ENCODE data around the gene CRPPA. TPM values are rescaled to one million over a fixed set of nuclear protein-coding genes. Genes with fewer than 3 reads are reported as not detected.
"Not testable (repeated sequence)": the region's sequence is repeated elsewhere in the genome, so short reads cannot be mapped to it uniquely, and the experiment has no call there.

The CRPPA gene
- total RNA-seq, 1 experiment from 2014 or later, result 2.4 TPM

GRCh38 chr7:16447876-16448275 lies 26.5 kb upstream of the CRPPA start:
- POLR2A ChIA-PET, result no interaction called here
- no peaks in the 10 kb centered on the region for H3K36me3 ChIP-seq (ENCODE audit: control insufficient read depth, insufficient read depth, low read length)
- H3K4me3 ChIP-seq (ENCODE audit: low read depth in 2 of 2, low read length in 2 of 2), result no peak overlapping the region
- DNase-seq (ENCODE audit: low read depth, low spot score) (no peak), ATAC-seq (no peak)
- H3K4me1 ChIP-seq (ENCODE audit: control insufficient read depth, insufficient read depth, low read length), result no peaks in the 10 kb centered on the region
- BruUV-seq (replicated peaks), result no TSS peak
- H3K27ac ChIP-seq (ENCODE audit: low read length), result no peak overlapping the region
- in situ Hi-C loops (cut with HindIII; ENCODE audit: low pct_unique_long_range_greater_than_20kb, low sequenced_read_pairs) (no loop called here), intact Hi-C loops (cut with micrococcal nuclease; ENCODE audit: unreplicated experiment) (no loop called here)
- TF ChIP-seq REST (IDR thresholded peaks at IDR 0.05; ENCODE audit: insufficient read depth in 1 of 2, low read depth in 2 of 2, low read length in 1 of 2), result no peak
- TF ChIP-seq POLR2AphosphoS5 (IDR thresholded peaks at IDR 0.05; ENCODE audit: low read depth, low read length), result no peak
- no peak for TF ChIP-seq CTCF (IDR thresholded peaks at IDR 0.05)
- no peak for TF ChIP-seq TCF7L2 (IDR thresholded peaks at IDR 0.05; ENCODE audit: low read depth, low read length)
- no peak for TF ChIP-seq SIN3A (IDR thresholded peaks at IDR 0.05; ENCODE audit: borderline replicate concordance, insufficient read depth, low read depth, low read length)
- H3K9me3 ChIP-seq (ENCODE audit: control insufficient read depth, insufficient read depth, low read depth, low read length), result no peaks in the 10 kb centered on the region
- no peaks in the 10 kb centered on the region for H3K27me3 ChIP-seq (ENCODE audit: control insufficient read depth, insufficient read depth, low read length)
- CTCF ChIA-PET, result no interaction called here

GRCh38 chr7:16446508-16446907 lies 25.2 kb upstream of the CRPPA start:
- Histone ChIP-seq H3K4me3 (ENCODE audit: low read depth in 2 of 2, low read length in 2 of 2) (no peak overlapping the region), H3K27me3 (ENCODE audit: control insufficient read depth, insufficient read depth, low read length) (no peaks in the 10 kb centered on the region), H3K4me1 (ENCODE audit: control insufficient read depth, insufficient read depth, low read length) (no peaks in the 10 kb centered on the region), H3K27ac (ENCODE audit: low read length) (no peak overlapping the region), H3K9me3 (ENCODE audit: control insufficient read depth, insufficient read depth, low read depth, low read length) (no peaks in the 10 kb centered on the region), H3K36me3 (ENCODE audit: control insufficient read depth, insufficient read depth, low read length) (no peaks in the 10 kb centered on the region)
- TF ChIP-seq REST (IDR thresholded peaks at IDR 0.05; ENCODE audit: insufficient read depth in 1 of 2, low read depth in 2 of 2, low read length in 1 of 2), result no peak
- no peak for TF ChIP-seq POLR2AphosphoS5 (IDR thresholded peaks at IDR 0.05; ENCODE audit: low read depth, low read length)
- TF ChIP-seq TCF7L2 (IDR thresholded peaks at IDR 0.05; ENCODE audit: low read depth, low read length), result no peak
- no peak for TF ChIP-seq SIN3A (IDR thresholded peaks at IDR 0.05; ENCODE audit: borderline replicate concordance, insufficient read depth, low read depth, low read length)
- intact Hi-C loops (cut with micrococcal nuclease; ENCODE audit: unreplicated experiment), result no loop called here
- DNase-seq (ENCODE audit: low read depth, low spot score) (no peak), ATAC-seq (no peak)
- no TSS peak for BruUV-seq (replicated peaks)
- ChIA-PET CTCF (no interaction called here), POLR2A (no interaction called here)
- in situ Hi-C loops (cut with HindIII; ENCODE audit: low pct_unique_long_range_greater_than_20kb, low sequenced_read_pairs), result no loop called here

GRCh38 chr7:16443871-16444270 lies 22.5 kb upstream of the CRPPA start:
- in situ Hi-C loops (cut with HindIII; ENCODE audit: low pct_unique_long_range_greater_than_20kb, low sequenced_read_pairs); H3K9me3 ChIP-seq (ENCODE audit: control insufficient read depth, insufficient read depth, low read depth, low read length); intact Hi-C loops (cut with micrococcal nuclease; ENCODE audit: unreplicated experiment); ATAC-seq; POLR2A ChIA-PET; H3K4me3 ChIP-seq (ENCODE audit: low read depth in 2 of 2, low read length in 2 of 2); H3K4me1 ChIP-seq (ENCODE audit: control insufficient read depth, insufficient read depth, low read length); H3K27ac ChIP-seq (ENCODE audit: low read length); CTCF ChIA-PET; DNase-seq (ENCODE audit: low read depth, low spot score); BruUV-seq (replicated peaks); H3K27me3 ChIP-seq (ENCODE audit: control insufficient read depth, insufficient read depth, low read length); H3K36me3 ChIP-seq (ENCODE audit: control insufficient read depth, insufficient read depth, low read length): not testable (repeated sequence)
